K562 (cell line): Measurements from ENCODE around the gene TSC1. TPM values are rescaled to one million over a fixed set of nuclear protein-coding genes. Genes with fewer than 3 reads are reported as not detected.

Experiments used
- ATAC-seq: fragments of 200-7000 bp; cut with Tn5 transposase; 3 replicates; pipeline ENCODE4 v1.9.1; 2020; ENCODE audit warnings: moderate library complexity
- BruUV-seq: library from RNA; stranded (reverse); fragments of 400-500 nt; replicated peaks from 2 replicates; lab custom pipeline; 2021; lab: Mats Ljungman, UMichigan
- CTCF ChIA-PET: fragments of 300-600 bp; formaldehyde crosslinking; extraction: SDS; loops from one replicate; lab custom pipeline; 2021; ENCODE audit warnings: low intra/inter-chr PET ratio; lab: Yijun Ruan, JAX
- POLR2A ChIA-PET: fragments of 300-600, 350-650 bp; sonication (Branson Sonifier 250); formaldehyde crosslinking; extraction: SDS; loops from one replicate; lab custom pipeline; 2021; ENCODE audit warnings: antibody characterized with exemption, inconsistent platforms; lab: Yijun Ruan, JAX
- DNase-seq, 4 experiments: peaks; one replicate each; pipeline versions ENCODE4 v3.0.0 to v3.0.0-alpha.2; 2011 to 2018; ENCODE audit warnings: low spot score in 3 of 4, mixed read lengths in 3 of 4; ENCODE audit errors: extremely low read depth in 1 of 4
- FAIRE-seq: peaks from 2 replicates; lab custom pipeline; 2011; peaks lifted over from hg19 to GRCh38; lab: Jason Lieb, UNC
- H2AFZ ChIP-seq: 2 replicates; pipeline ENCODE4 v1.6.0; 2011; ENCODE audit warnings: low read depth, low read length, control low read depth, inconsistent platforms
- H3K27ac ChIP-seq: fragments of 200-600 bp; 3 replicates; pipeline ENCODE4 v1.8.0; 2011; ENCODE audit warnings: low read depth, mild to moderate bottlenecking, control low read depth, inconsistent platforms, low read length, moderate library complexity, mixed read lengths; ENCODE audit errors: extremely low read depth
- H3K27me3 ChIP-seq, 2 experiments: fragments of 300-600 bp in 1 of 2; 2 replicates in 1 of 2; 3 replicates in 1 of 2; pipeline versions ENCODE4 v1.6.0 to v1.8.0; 2011; ENCODE audit warnings: inconsistent platforms in 2 of 2, low read length in 2 of 2, mild to moderate bottlenecking in 1 of 2, mixed read lengths in 1 of 2, moderate library complexity in 1 of 2; ENCODE audit not compliant: control insufficient read depth in 2 of 2, insufficient read depth in 2 of 2
- H3K36me3 ChIP-seq: fragments of 300-600 bp; 3 replicates; pipeline ENCODE4 v1.8.0; 2011; ENCODE audit warnings: mild to moderate bottlenecking, low read length, inconsistent platforms; ENCODE audit not compliant: control insufficient read depth, insufficient read depth
- H3K4me1 ChIP-seq, 2 experiments: fragments of 200-600 bp in 1 of 2; replicated peaks in 1 of 2; 2 replicates in 1 of 2; 3 replicates in 1 of 2; pipeline versions ENCODE4 v1.5.1 to v1.8.0; 2011; ENCODE audit warnings: inconsistent platforms in 2 of 2, low read length in 2 of 2, mild to moderate bottlenecking in 1 of 2, mixed read lengths in 1 of 2, moderate library complexity in 1 of 2; ENCODE audit not compliant: control insufficient read depth in 2 of 2, insufficient read depth in 2 of 2
- H3K4me2 ChIP-seq: 2 replicates; pipeline ENCODE4 v1.6.1; 2011; ENCODE audit warnings: low read length, control low read depth, inconsistent platforms, mixed read lengths; ENCODE audit not compliant: insufficient read depth
- H3K4me3 ChIP-seq: fragments of 200-600 bp; sonication (generic), shearing (Covaris generic); 2 replicates; pipeline ENCODE4 v1.5.1; 2016; ENCODE audit warnings: control low read depth, inconsistent platforms
- H3K79me2 ChIP-seq: fragments of 200-600 bp; 3 replicates; pipeline ENCODE4 v1.8.0; 2011; ENCODE audit warnings: low read length, inconsistent platforms; ENCODE audit not compliant: control insufficient read depth, insufficient read depth
- H3K9ac ChIP-seq, 2 experiments: 2 replicates each; pipeline versions ENCODE4 v1.6.0 to v1.6.1; 2011; ENCODE audit warnings: low read depth in 2 of 2, low read length in 2 of 2, control low read depth in 1 of 2, inconsistent platforms in 1 of 2, mild to moderate bottlenecking in 1 of 2, mixed read lengths in 1 of 2; ENCODE audit not compliant: insufficient read depth in 1 of 2
- H3K9me1 ChIP-seq: one replicate; pipeline ENCODE4 v1.6.0; 2011; ENCODE audit warnings: inconsistent platforms, mild to moderate bottlenecking, low read length, moderate library complexity; ENCODE audit not compliant: control insufficient read depth, insufficient read depth
- H3K9me3 ChIP-seq: replicated peaks from 2 replicates; pipeline ENCODE4 v1.5.1; 2011; ENCODE audit warnings: low read depth, low read length, inconsistent platforms; ENCODE audit not compliant: control insufficient read depth, insufficient read depth
- H4K20me1 ChIP-seq: replicated peaks from 2 replicates; pipeline ENCODE4 v1.6.1; 2011; ENCODE audit warnings: low read length, inconsistent platforms, mixed read lengths; ENCODE audit not compliant: control insufficient read depth, insufficient read depth
- ARNT ChIP-seq, 2 experiments: fragments of 450-650 bp; IDR thresholded peaks; 2 replicates each; pipeline ENCODE4 v1.6.1; 2016; ENCODE audit warnings: mild to moderate bottlenecking in 1 of 2
- BRD9 ChIP-seq: fragments of 450-650 bp; IDR thresholded peaks from 2 replicates; pipeline ENCODE4 v1.6.1; 2018; ENCODE audit warnings: low read depth; ENCODE audit not compliant: partially characterized antibody
- CBX3 ChIP-seq, 2 experiments: IDR thresholded peaks; 1 replicate in 1 of 2; 2 replicates in 1 of 2; pipeline ENCODE4 v1.6.1; 2012; ENCODE audit warnings: inconsistent platforms in 2 of 2, low read length in 2 of 2, borderline replicate concordance in 1 of 2, control low read depth in 1 of 2
- CREB3 ChIP-seq: fragments of 450-650 bp; conservative IDR thresholded peaks from 2 replicates; pipeline ENCODE4 v1.6.1; 2016; ENCODE audit warnings: missing genetic modification characterization, low read depth, mild to moderate bottlenecking, missing compliant biosample characterization, moderate library complexity
- FOXK2 ChIP-seq, 2 experiments: fragments of 450-650 bp; IDR thresholded peaks in 1 of 2; conservative IDR thresholded peaks in 1 of 2; 2 replicates each; pipeline ENCODE4 v1.6.1; 2016; ENCODE audit warnings: low read depth in 2 of 2, mild to moderate bottlenecking in 1 of 2
- HMBOX1 ChIP-seq: sonication (generic); IDR thresholded peaks from 2 replicates; pipeline ENCODE4 v1.6.1; 2016
- IFI16 ChIP-seq: fragments of 250-450 bp; sonication (Bioruptor Pico); IDR thresholded peaks from 2 replicates; pipeline ENCODE4 v2.1.2; 2022; ENCODE audit warnings: mild to moderate bottlenecking, inconsistent platforms
- NR2C1 ChIP-seq, 2 experiments: fragments of 450-650 bp; IDR thresholded peaks; 2 replicates each; pipeline ENCODE4 v1.6.1; 2017; ENCODE audit warnings: mild to moderate bottlenecking in 2 of 2, antibody characterized with exemption in 1 of 2, inconsistent platforms in 1 of 2, missing compliant biosample characterization in 1 of 2, missing genetic modification characterization in 1 of 2
- PHB ChIP-seq: fragments of 250-450 bp; sonication (Bioruptor Pico); IDR thresholded peaks from 2 replicates; pipeline ENCODE4 v1.5.0; 2021
- POLR2AphosphoS5 ChIP-seq: IDR thresholded peaks from 2 replicates; pipeline ENCODE4 v1.6.1; 2011; ENCODE audit warnings: mild to moderate bottlenecking, low read depth, low read length, moderate library complexity; ENCODE audit not compliant: control insufficient read depth, insufficient read depth
- THAP12 ChIP-seq: fragments of 250-450 bp; sonication (Bioruptor Pico); IDR thresholded peaks from 2 replicates; pipeline ENCODE4 v1.9.0; 2021; ENCODE audit warnings: mild to moderate bottlenecking, inconsistent platforms
- ZEB2 ChIP-seq: fragments of 450-650 bp; IDR thresholded peaks from 2 replicates; pipeline ENCODE4 v1.6.1; 2016
- ZNF175 ChIP-seq: fragments of 200-800 bp; sonication (Bioruptor generic); IDR thresholded peaks from 2 replicates; pipeline ENCODE4 v1.6.1; 2016; ENCODE audit warnings: low read depth, mild to moderate bottlenecking, missing genetic modification characterization, missing compliant biosample characterization
- ZNF551 ChIP-seq: fragments of 250-450 bp; sonication (Bioruptor Pico); IDR thresholded peaks from 2 replicates; pipeline ENCODE4 v1.5.0; 2021; ENCODE audit warnings: mild to moderate bottlenecking, moderate library complexity
- WGBS: fragments of 100-300 bp; shearing (Covaris generic); methylation state at CpG from one replicate; pipeline ENCODE4 v1.1.6; 2016; ENCODE audit warnings: low coverage, mixed read lengths; ENCODE audit not compliant: insufficient coverage; ENCODE audit errors: missing lambda C conversion rate; 5-methylcytosine and 5-hydroxymethylcytosine counted together
- in situ Hi-C: fragments of 300-500 bp; cut with MboI; formaldehyde crosslinking; loops from 4 replicates; pipeline ENCODE4 v1.15.0; 2018; ENCODE audit warnings: inconsistent platforms, mixed read lengths
- intact Hi-C: fragments of 100-400 bp; cut with micrococcal nuclease; formaldehyde crosslinking; loops from 2 replicates; pipeline ENCODE4 v1.14.2; 2022
- polyA plus RNA-seq, 8 experiments: library from polyadenylated mRNA; depleted of rRNA in 4 of 8; stranded (reverse) in 5 of 8; unstranded in 3 of 8; fragments of >200 nt; fragmentation: Nextera tagmentation in 2 of 8; fragmentation: Illumina TruSeq in 1 of 8; extraction: Ambion mirVana in 2 of 8; extraction: Trizol in 1 of 8; gene quantifications; 2 replicates each; pipeline versions ENCODE4 v1.2.1 to v1.2.3, GENCODE V29; 2011 to 2014; ENCODE audit warnings: inconsistent platforms in 1 of 8, missing spikeins in 1 of 8
- total RNA-seq, 7 experiments: library from RNA; depleted of rRNA in 6 of 7; stranded (reverse); fragments of >200 nt in 6 of 7; fragmentation: Illumina TruSeq in 2 of 7; extraction: Trizol in 2 of 7; gene quantifications; 2 replicates each; pipeline versions ENCODE4 v1.2.1 to v1.2.3, GENCODE V29; 2011 to 2021; ENCODE audit warnings: low replicate concordance in 1 of 7
- TF ChIP-seq, protein P1 (sequence below): fragments of 250-450 bp; sonication (Bioruptor Pico); IDR thresholded peaks from 2 replicates; pipeline ENCODE4 v1.8.0; 2022; ENCODE audit warnings: inconsistent platforms

TSC1 gene
- total and polyA plus RNA-seq, 9 of the 15 experiments (the other 6 are each of a cell fraction or from before 2014, with no cell fraction given): 6.9 to 37.6 (median 18.6) TPM

GRCh38 chr9:132892400-132892799 lies 52.0 kb downstream of the TSC1 start (continued):
- TF ChIP-seq, protein P1, sequence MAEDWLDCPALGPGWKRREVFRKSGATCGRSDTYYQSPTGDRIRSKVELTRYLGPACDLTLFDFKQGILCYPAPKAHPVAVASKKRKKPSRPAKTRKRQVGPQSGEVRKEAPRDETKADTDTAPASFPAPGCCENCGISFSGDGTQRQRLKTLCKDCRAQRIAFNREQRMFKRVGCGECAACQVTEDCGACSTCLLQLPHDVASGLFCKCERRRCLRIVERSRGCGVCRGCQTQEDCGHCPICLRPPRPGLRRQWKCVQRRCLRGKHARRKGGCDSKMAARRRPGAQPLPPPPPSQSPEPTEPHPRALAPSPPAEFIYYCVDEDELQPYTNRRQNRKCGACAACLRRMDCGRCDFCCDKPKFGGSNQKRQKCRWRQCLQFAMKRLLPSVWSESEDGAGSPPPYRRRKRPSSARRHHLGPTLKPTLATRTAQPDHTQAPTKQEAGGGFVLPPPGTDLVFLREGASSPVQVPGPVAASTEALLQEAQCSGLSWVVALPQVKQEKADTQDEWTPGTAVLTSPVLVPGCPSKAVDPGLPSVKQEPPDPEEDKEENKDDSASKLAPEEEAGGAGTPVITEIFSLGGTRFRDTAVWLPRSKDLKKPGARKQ (CRISPR knock-in tag): no peak

DNA sequence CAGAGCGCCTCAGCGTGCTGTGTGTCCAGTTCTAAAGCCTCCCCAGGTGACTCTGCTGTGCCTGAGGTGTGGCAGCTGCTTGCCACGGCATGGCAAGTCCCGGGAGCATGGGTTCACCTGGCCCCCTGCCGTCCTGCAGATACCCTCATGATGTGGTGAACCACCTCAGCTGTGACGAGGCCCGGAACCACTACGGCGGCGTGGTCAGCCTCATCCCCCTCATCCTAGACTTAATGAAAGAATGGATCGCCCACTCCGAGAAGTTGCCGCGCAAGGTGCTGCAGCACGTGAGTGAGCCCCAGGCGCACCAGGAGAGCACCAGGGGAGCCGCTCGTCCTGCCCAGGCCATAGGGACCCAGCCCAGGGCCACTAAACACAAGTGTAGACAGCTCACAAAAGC lies 56.3 kb downstream of the TSC1 start:
- FAIRE-seq (no peak), DNase-seq (no peak), ATAC-seq (no peak; the same call in 2 of the 3 replicates)
- no peak overlapping the region for H2AFZ ChIP-seq
- peaks cover 4% of the 10 kb centered on the region; the same call in 1 of the 2 replicates for H4K20me1 ChIP-seq
- ChIA-PET POLR2A (interaction anchor here (0.6 to 1.7 kb wide), 4 partner anchors 9 to 39 kb away, joined by 3 to 6 read pairs (median 3); partner anchors contain the start of gene SPACA9), CTCF (no interaction called here)
- intact Hi-C loops (no loop called here), in situ Hi-C loops (no loop called here)
- no peaks in the 10 kb centered on the region for H3K79me2 ChIP-seq
- WGBS: 17% methylated on average over 16 of the region's 18 CpGs
- H3K4me2 ChIP-seq: no peak overlapping the region
- no peaks in the 10 kb centered on the region for H3K9me1 ChIP-seq
- H3K27ac ChIP-seq: no peak overlapping the region
- H3K9ac ChIP-seq: 0 out of 4 replicates have a peak overlapping the region, but pooled peaks of 1 of the 2 experiments have one; percentile 23
- no peak overlapping the region for H3K4me3 ChIP-seq
- peaks cover 41 to 61% of the 10 kb centered on the region in 2 experiments for H3K27me3 ChIP-seq
- 0 out of 5 replicates have a peak, but pooled peaks cover 0 to 3% of the 10 kb centered on the region in 2 experiments for H3K4me1 ChIP-seq
- no peaks in the 10 kb centered on the region for H3K36me3 ChIP-seq
- no TSS peak for BruUV-seq
- no peaks in the 10 kb centered on the region for H3K9me3 ChIP-seq
- TF ChIP-seq PHB: no peak
- no peak for TF ChIP-seq ARNT (IDR thresholded peaks at IDR 0.05)
- no peak for TF ChIP-seq ZEB2
- no peak for TF ChIP-seq ZNF175 (CRISPR knock-in tag)
- no peak for TF ChIP-seq POLR2AphosphoS5
- TF ChIP-seq IFI16: no peak
- TF ChIP-seq NR2C1 (IDR thresholded peaks at IDR 0.05): no peak
- no peak for TF ChIP-seq NR2C1 (tag; IDR thresholded peaks at IDR 0.05)
- no peak for TF ChIP-seq CBX3 (IDR thresholded peaks at IDR 0.05; ENCODE audit: borderline replicate concordance in 1 of 2, low read length in 2 of 2)
- no peak for TF ChIP-seq BRD9
- TF ChIP-seq FOXK2 (conservative IDR thresholded peaks at IDR 0.05 in 1 of 2, IDR thresholded peaks at IDR 0.05 in 1 of 2; ENCODE audit: low read depth in 2 of 2): no peak
- TF ChIP-seq CREB3 (tag): no peak
- no peak for TF ChIP-seq HMBOX1
- TF ChIP-seq THAP12 (CRISPR knock-in tag): no peak
- TF ChIP-seq ZNF551: no peak
